Nephron progenitor cell (in vitro differentiated cells): ENCODE results near the gene ZNF91.
"Not testable (repeated sequence)": the region's sequence is repeated elsewhere in the genome, so short reads cannot be mapped to it uniquely, and the experiment has no call there.

Experiments
- DNase-seq: peaks from one replicate; pipeline ENCODE4 v3.0.0; 2021
- H3K27ac Mint-ChIP-seq: 2 replicates; pipeline ENCODE4 v1.8.0; 2021; ENCODE audit warnings: mild to moderate bottlenecking, moderate library complexity, mixed read lengths
- H3K27me3 Mint-ChIP-seq: 2 replicates; pipeline ENCODE4 v1.8.0; 2021; ENCODE audit warnings: mild to moderate bottlenecking, low read depth, mixed read lengths; ENCODE audit not compliant: poor library complexity
- H3K36me3 Mint-ChIP-seq: 2 replicates; pipeline ENCODE4 v1.8.0; 2021; ENCODE audit warnings: low read depth, mixed read lengths
- H3K4me1 Mint-ChIP-seq: 2 replicates; pipeline ENCODE4 v1.8.0; 2021; ENCODE audit warnings: mixed read lengths
- H3K4me3 Mint-ChIP-seq: 2 replicates; pipeline ENCODE4 v1.8.0; 2021; ENCODE audit warnings: mild to moderate bottlenecking, moderate library complexity, mixed read lengths
- H3K9me3 Mint-ChIP-seq: 2 replicates; pipeline ENCODE4 v1.8.0; 2021; ENCODE audit warnings: mild to moderate bottlenecking, moderate library complexity, mixed read lengths
- TF ChIP-seq, protein P1 (sequence below): fragments of 200-600 bp; sonication (generic); IDR thresholded peaks from 2 replicates; pipeline ENCODE4 v1.5.0; 2021; ENCODE audit warnings: antibody characterized with exemption

Gene ZNF91

DNA sequence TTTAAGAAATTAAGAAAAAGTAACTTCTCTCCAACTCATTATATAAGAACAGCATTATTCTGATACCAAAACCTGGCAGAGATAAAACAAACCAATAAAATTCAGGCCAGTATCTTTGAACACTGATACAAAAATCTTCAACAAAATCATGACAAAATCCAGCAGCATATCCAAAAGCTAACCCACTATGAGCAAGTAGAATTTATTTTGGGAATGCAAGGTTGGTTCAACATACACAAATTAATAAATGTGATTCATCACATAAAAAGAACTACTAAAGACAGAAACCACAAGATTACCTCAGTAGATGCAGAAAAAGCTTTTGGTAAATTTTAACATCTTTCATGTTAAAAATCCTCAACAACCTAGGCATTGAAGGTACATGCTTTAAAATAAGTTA lies 12.3 kb downstream of the ZNF91 start:
- peaks cover 100% of the 10 kb centered on the region for H3K36me3 Mint-ChIP-seq
- H3K9me3 Mint-ChIP-seq = peaks cover 98% of the 10 kb centered on the region
- no peaks in the 10 kb centered on the region for H3K4me1 Mint-ChIP-seq
- no peak for DNase-seq
- H3K27me3 Mint-ChIP-seq = peaks cover 7% of the 10 kb centered on the region
- TF ChIP-seq, protein P1, sequence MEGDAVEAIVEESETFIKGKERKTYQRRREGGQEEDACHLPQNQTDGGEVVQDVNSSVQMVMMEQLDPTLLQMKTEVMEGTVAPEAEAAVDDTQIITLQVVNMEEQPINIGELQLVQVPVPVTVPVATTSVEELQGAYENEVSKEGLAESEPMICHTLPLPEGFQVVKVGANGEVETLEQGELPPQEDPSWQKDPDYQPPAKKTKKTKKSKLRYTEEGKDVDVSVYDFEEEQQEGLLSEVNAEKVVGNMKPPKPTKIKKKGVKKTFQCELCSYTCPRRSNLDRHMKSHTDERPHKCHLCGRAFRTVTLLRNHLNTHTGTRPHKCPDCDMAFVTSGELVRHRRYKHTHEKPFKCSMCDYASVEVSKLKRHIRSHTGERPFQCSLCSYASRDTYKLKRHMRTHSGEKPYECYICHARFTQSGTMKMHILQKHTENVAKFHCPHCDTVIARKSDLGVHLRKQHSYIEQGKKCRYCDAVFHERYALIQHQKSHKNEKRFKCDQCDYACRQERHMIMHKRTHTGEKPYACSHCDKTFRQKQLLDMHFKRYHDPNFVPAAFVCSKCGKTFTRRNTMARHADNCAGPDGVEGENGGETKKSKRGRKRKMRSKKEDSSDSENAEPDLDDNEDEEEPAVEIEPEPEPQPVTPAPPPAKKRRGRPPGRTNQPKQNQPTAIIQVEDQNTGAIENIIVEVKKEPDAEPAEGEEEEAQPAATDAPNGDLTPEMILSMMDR = no peak
- no peak overlapping the region for H3K27ac Mint-ChIP-seq
- H3K4me3 Mint-ChIP-seq = no peak overlapping the region

DNA sequence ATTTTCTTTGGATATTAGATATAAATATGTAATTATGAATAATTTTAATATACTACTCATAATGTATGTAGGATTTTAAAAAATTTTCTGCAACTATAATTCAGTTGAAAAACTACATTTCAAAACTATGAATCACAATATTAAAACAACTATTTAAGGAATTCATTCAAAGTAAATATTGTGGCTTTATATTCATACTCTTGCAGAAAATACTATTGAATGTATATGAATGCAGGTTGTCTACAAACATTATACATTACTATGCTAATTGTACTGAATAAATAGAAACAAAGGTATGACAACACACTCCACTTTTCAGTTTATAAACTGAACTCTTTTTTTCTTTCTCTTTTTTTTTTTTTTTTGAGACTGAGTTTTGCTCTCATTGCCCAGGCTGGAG lies 14.2 kb downstream of the ZNF91 start:
- no peak for DNase-seq
- Mint-ChIP-seq H3K27ac (no peak overlapping the region), H3K4me3 (no peak overlapping the region)

DNA sequence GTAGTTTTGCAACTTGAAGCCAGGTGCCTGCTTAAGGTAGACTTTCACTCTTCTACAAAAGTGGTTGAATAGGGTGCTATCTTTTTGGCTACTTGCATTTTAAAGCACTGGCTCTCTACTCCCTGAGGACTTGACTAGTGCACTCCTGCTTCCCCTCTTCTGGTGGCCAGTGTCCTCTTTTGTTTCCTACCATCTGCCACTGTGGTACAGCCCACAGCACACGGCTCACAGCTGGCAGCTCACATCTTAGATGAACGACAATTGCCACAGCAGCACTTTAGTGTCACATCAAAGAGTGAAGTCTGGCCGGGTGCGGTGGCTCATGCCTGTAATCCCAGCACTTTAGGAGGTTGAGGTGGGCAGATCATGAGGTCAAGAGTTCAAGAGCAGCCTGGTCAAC lies 15.6 kb downstream of the ZNF91 start:
- H3K36me3 Mint-ChIP-seq = peaks cover 100% of the 10 kb centered on the region
- peaks cover 98% of the 10 kb centered on the region for H3K9me3 Mint-ChIP-seq
- not testable (repeated sequence) for H3K27me3 Mint-ChIP-seq, H3K27ac Mint-ChIP-seq, H3K4me3 Mint-ChIP-seq, DNase-seq, H3K4me1 Mint-ChIP-seq

More for the DNA sequence above, 14.2 kb downstream of the ZNF91 start:
- Mint-ChIP-seq H3K4me1 (no peaks in the 10 kb centered on the region), H3K27me3 (peaks cover 7% of the 10 kb centered on the region), H3K9me3 (peaks cover 98% of the 10 kb centered on the region), H3K36me3 (peaks cover 100% of the 10 kb centered on the region)
- TF ChIP-seq, protein P1 = no peak

DNA sequence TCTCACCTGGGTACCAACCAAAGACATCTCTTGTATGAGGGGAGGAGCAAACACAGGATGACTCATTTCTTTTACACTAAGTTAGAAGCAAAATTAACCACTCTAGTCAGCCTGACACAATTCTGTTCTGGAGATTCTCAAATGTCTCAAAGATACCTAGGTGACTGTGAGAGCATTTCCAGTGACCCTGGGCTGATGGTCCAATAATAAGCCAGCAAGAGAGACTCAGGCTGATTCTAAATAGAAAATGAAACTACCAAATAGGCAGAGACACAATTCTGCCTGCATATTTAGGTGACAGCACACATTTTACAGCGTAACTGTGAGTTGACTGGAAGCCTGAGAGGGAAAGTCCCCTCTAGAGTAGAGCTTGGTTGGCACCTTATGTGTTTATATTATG lies 16.3 kb downstream of the ZNF91 start:
- Mint-ChIP-seq H3K27me3 (peaks cover 4% of the 10 kb centered on the region), H3K9me3 (peaks cover 98% of the 10 kb centered on the region), H3K36me3 (peaks cover 100% of the 10 kb centered on the region), H3K27ac (no peak overlapping the region), H3K4me3 (no peak overlapping the region), H3K4me1 (no peaks in the 10 kb centered on the region)
- no peak for DNase-seq
- TF ChIP-seq, protein P1 = no peak

DNA sequence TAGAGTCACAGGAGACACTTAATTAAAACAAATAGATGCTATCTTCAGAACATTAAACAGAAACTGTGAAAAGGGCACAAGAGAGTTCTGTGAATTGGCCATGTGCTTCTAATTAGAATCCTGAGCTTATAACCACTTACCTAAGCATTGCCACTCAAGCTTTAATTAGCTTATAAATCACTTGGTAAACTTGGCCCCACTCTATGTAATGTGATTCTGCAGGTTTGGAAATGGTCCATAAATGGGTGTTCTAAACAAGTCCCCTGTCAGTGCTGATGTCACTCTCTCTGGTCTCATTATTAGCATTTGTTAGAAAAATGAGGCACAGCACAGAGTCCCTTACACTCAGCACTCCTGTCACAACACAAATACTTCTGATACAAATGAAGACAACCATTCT lies 18.0 kb downstream of the ZNF91 start:
- H3K4me3 Mint-ChIP-seq = no peak overlapping the region

DNA sequence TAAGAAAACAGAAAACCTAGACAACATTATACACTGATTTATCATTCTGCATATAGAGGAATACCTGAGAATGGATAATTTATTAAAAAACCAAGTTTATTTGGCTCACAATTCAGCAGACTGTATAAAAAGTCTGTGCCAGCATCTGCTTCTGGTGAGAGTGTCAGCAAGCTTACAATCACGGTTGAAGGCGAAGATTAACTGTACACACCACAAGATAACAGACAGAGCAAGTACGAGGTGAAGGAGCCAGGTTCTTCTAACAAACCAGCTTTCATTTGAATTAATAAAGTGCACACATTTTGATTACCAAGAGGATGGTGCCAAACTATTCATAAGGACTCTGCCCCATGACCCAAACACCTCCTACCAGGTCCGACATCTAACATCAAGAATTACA lies 28.8 kb downstream of the ZNF91 start:
- no peaks in the 10 kb centered on the region for H3K4me1 Mint-ChIP-seq
- H3K27ac Mint-ChIP-seq = no peak overlapping the region
- no peak for DNase-seq
- peaks cover 99% of the 10 kb centered on the region for H3K9me3 Mint-ChIP-seq
- H3K36me3 Mint-ChIP-seq = peaks cover 100% of the 10 kb centered on the region
- H3K27me3 Mint-ChIP-seq = peaks cover 4% of the 10 kb centered on the region
- TF ChIP-seq, protein P1 = no peak
- H3K4me3 Mint-ChIP-seq = no peak overlapping the region

More for the DNA sequence above, 18.0 kb downstream of the ZNF91 start:
- Mint-ChIP-seq H3K9me3 (peaks cover 98% of the 10 kb centered on the region), H3K36me3 (peaks cover 100% of the 10 kb centered on the region), H3K4me1 (no peaks in the 10 kb centered on the region), H3K27ac (no peak overlapping the region), H3K27me3 (peaks cover 7% of the 10 kb centered on the region)
- DNase-seq = no peak
- TF ChIP-seq, protein P1 = no peak

DNA sequence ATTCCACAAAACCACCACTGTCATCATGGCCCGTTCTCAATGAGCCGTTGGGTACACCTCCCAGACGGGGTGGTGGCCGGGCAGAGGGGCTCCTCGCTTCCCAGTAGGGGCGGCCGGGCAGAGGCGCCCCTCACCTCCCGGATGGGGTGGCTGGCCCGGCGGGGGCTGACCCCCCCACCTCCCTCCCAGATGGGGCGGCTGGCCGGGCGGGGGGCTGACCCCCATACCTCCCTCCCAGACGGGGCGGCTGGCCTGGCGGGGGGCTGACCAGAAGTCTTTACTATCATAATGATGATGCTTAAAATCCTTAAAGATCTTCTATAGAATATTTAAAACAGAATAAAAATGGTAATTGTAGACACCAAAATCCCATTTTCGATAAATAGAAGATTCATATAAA lies 29.2 kb downstream of the ZNF91 start:
- H3K36me3 Mint-ChIP-seq = peaks cover 100% of the 10 kb centered on the region
- H3K27ac Mint-ChIP-seq, H3K4me3 Mint-ChIP-seq, H3K4me1 Mint-ChIP-seq, DNase-seq, H3K27me3 Mint-ChIP-seq: not testable (repeated sequence)
- H3K9me3 Mint-ChIP-seq = peaks cover 99% of the 10 kb centered on the region
